ENCODE results near the gene TRAF2.

The TRAF2 gene

GRCh38 chr9:136850866-136851775 is 35.2 kb upstream of the TRAF2 start:
- Histone ChIP-seq H3K4me1 (ENCODE audit: low read length) (0 out of 2 replicates have a peak, but pooled peaks cover 6% of the 10 kb centered on the region), H3K79me2 (ENCODE audit: low read length) (peaks cover 17% of the 10 kb centered on the region; the same call in 1 of the 2 replicates), H3K9ac (ENCODE audit: low read length) (no peak overlapping the region), H2AFZ (ENCODE audit: low read length) (no peak overlapping the region), H3K27me3 (replicated peaks; ENCODE audit: insufficient read depth, low read length) (no peaks in the 10 kb centered on the region), H4K20me1 (ENCODE audit: insufficient read depth, low read length) (no peaks in the 10 kb centered on the region), H3K4me3 (ENCODE audit: low read length) (no peak overlapping the region), H3F3A (ENCODE audit: insufficient read depth, low read length) (peaks cover 12% of the 10 kb centered on the region; the same call in 1 of the 2 replicates), H3K9me3 (replicated peaks; ENCODE audit: insufficient read depth, low read length) (no peaks in the 10 kb centered on the region), H3K27ac (ENCODE audit: low read length) (no peak overlapping the region), H3K4me2 (ENCODE audit: low read depth, low read length) (no peak overlapping the region), H3K36me3 (replicated peaks; ENCODE audit: insufficient read depth, low read length) (no peaks in the 10 kb centered on the region), H3K9me2 (replicated peaks; ENCODE audit: insufficient read depth, low read length) (no peaks in the 10 kb centered on the region)
- no peak for DNase-seq
- TF ChIP-seq EZH2 (optimal IDR thresholded peaks at IDR 0.05; ENCODE audit: low read depth, low read length) (no peak), EZH2phosphoT487 (IDR thresholded peaks at IDR 0.05; ENCODE audit: low read length) (no peak), CTCF (IDR thresholded peaks at IDR 0.05; ENCODE audit: low read length) (no peak)

- no peak within 1 kb of the TSS for H3K27ac ChIP-seq (ENCODE audit: low read length)
- H3F3A ChIP-seq (ENCODE audit: insufficient read depth, low read length), result peaks cover 12% of the 10 kb centered on the region; the same call in 1 of the 2 replicates
- H3K9me3 ChIP-seq (replicated peaks; ENCODE audit: insufficient read depth, low read length), result no peaks in the 10 kb centered on the region
- no peaks in the 10 kb centered on the region for H3K9me2 ChIP-seq (replicated peaks; ENCODE audit: insufficient read depth, low read length)
- H3K4me1 ChIP-seq (ENCODE audit: low read length), result 0 out of 2 replicates have a peak, but pooled peaks cover 6% of the 10 kb centered on the region
- TF ChIP-seq EZH2 (optimal IDR thresholded peaks at IDR 0.05; ENCODE audit: low read depth, low read length), result no peak
- TF ChIP-seq EZH2phosphoT487 (IDR thresholded peaks at IDR 0.05; ENCODE audit: low read length), result no peak
- TF ChIP-seq CTCF (IDR thresholded peaks at IDR 0.05; ENCODE audit: low read length), result no peak
- no peak within 1 kb of the TSS for H3K4me3 ChIP-seq (ENCODE audit: low read length)
- H2AFZ ChIP-seq (ENCODE audit: low read length), result no peak within 1 kb of the TSS
- H3K36me3 ChIP-seq (replicated peaks; ENCODE audit: insufficient read depth, low read length), result no peaks in the 10 kb centered on the region
- DNase-seq, result no peak
- no peak within 1 kb of the TSS for H3K9ac ChIP-seq (ENCODE audit: low read length)
- peaks cover 17% of the 10 kb centered on the region; the same call in 1 of the 2 replicates for H3K79me2 ChIP-seq (ENCODE audit: low read length)
- no peaks in the 10 kb centered on the region for H3K27me3 ChIP-seq (replicated peaks; ENCODE audit: insufficient read depth, low read length)
- H4K20me1 ChIP-seq (ENCODE audit: insufficient read depth, low read length), result no peaks in the 10 kb centered on the region
- no peak within 1 kb of the TSS for H3K4me2 ChIP-seq (ENCODE audit: low read depth, low read length)
These were observed 34.2 kb upstream of the TRAF2 start, which contains the start of gene MAMDC4 for GRCh38 chr9:136851941-136852663. Gene MAMDC4, plus strand, starts transcription at chr9:136852346. Its CDS starts 71 bp downstream, at chr9:136852417.

GRCh38 chr9:136852664-136853595 is 33.4 kb upstream of the TRAF2 start:
- TF ChIP-seq EZH2phosphoT487 (IDR thresholded peaks at IDR 0.05; ENCODE audit: low read length) (no peak), CTCF (IDR thresholded peaks at IDR 0.05; ENCODE audit: low read length) (no peak), EZH2 (optimal IDR thresholded peaks at IDR 0.05; ENCODE audit: low read depth, low read length) (no peak)
- Histone ChIP-seq H2AFZ (ENCODE audit: low read length) (no peak overlapping the region), H3K9ac (ENCODE audit: low read length) (no peak overlapping the region), H3F3A (ENCODE audit: insufficient read depth, low read length) (peaks cover 7% of the 10 kb centered on the region; the same call in 1 of the 2 replicates), H3K4me2 (ENCODE audit: low read depth, low read length) (no peak overlapping the region), H3K27ac (ENCODE audit: low read length) (no peak overlapping the region), H3K79me2 (ENCODE audit: low read length) (peaks cover 14% of the 10 kb centered on the region; the same call in 1 of the 2 replicates), H4K20me1 (ENCODE audit: insufficient read depth, low read length) (no peaks in the 10 kb centered on the region), H3K4me3 (ENCODE audit: low read length) (no peak overlapping the region), H3K9me2 (replicated peaks; ENCODE audit: insufficient read depth, low read length) (no peaks in the 10 kb centered on the region), H3K27me3 (replicated peaks; ENCODE audit: insufficient read depth, low read length) (no peaks in the 10 kb centered on the region), H3K9me3 (replicated peaks; ENCODE audit: insufficient read depth, low read length) (no peaks in the 10 kb centered on the region), H3K4me1 (ENCODE audit: low read length) (0 out of 2 replicates have a peak, but pooled peaks cover 6% of the 10 kb centered on the region), H3K36me3 (replicated peaks; ENCODE audit: insufficient read depth, low read length) (no peaks in the 10 kb centered on the region)
- no peak for DNase-seq

All from MM.1S (cell line).